ENCODE measurements around the gene CHERP.
A peak's percentile ranks its signal among the peaks of the same experiment; 100 is the strongest.

The CHERP gene

GRCh38 chr19:16519230-16519687 lies 23.0 kb downstream of the CHERP start:
- Histone ChIP-seq H3K4me2 (ENCODE audit: low read length) (no peak overlapping the region), H3K4me3 (ENCODE audit: low read depth, low read length, poor library complexity, severe bottlenecking) (no peak overlapping the region), H3K9me2 (ENCODE audit: low read depth, low read length) (no peaks in the 10 kb centered on the region), H3K9ac (ENCODE audit: low read length) (no peak overlapping the region), H3F3A (ENCODE audit: insufficient read depth, low read length) (no peaks in the 10 kb centered on the region), H3K79me2 (ENCODE audit: insufficient read depth, low read length) (no peaks in the 10 kb centered on the region), H3K27ac (ENCODE audit: low read depth, low read length, poor library complexity, severe bottlenecking) (no peak overlapping the region), H3K4me1 (ENCODE audit: insufficient read depth, low read length, severe bottlenecking) (no peaks in the 10 kb centered on the region), H2AFZ (ENCODE audit: low read length) (no peak overlapping the region), H3K9me3 (ENCODE audit: low read length) (no peaks in the 10 kb centered on the region), H3K27me3 (ENCODE audit: insufficient read depth, low read length) (no peaks in the 10 kb centered on the region), H3K36me3 (ENCODE audit: insufficient read depth, low read length) (peaks cover 84% of the 10 kb centered on the region), H4K20me1 (ENCODE audit: insufficient read depth, low read length) (no peaks in the 10 kb centered on the region)
- TF ChIP-seq, protein P1, sequence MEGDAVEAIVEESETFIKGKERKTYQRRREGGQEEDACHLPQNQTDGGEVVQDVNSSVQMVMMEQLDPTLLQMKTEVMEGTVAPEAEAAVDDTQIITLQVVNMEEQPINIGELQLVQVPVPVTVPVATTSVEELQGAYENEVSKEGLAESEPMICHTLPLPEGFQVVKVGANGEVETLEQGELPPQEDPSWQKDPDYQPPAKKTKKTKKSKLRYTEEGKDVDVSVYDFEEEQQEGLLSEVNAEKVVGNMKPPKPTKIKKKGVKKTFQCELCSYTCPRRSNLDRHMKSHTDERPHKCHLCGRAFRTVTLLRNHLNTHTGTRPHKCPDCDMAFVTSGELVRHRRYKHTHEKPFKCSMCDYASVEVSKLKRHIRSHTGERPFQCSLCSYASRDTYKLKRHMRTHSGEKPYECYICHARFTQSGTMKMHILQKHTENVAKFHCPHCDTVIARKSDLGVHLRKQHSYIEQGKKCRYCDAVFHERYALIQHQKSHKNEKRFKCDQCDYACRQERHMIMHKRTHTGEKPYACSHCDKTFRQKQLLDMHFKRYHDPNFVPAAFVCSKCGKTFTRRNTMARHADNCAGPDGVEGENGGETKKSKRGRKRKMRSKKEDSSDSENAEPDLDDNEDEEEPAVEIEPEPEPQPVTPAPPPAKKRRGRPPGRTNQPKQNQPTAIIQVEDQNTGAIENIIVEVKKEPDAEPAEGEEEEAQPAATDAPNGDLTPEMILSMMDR (IDR thresholded peaks at IDR 0.05; ENCODE audit: low read length): no peak
- TF ChIP-seq EZH2 (IDR thresholded peaks at IDR 0.05; ENCODE audit: borderline replicate concordance, low read length): no peak

DNA sequence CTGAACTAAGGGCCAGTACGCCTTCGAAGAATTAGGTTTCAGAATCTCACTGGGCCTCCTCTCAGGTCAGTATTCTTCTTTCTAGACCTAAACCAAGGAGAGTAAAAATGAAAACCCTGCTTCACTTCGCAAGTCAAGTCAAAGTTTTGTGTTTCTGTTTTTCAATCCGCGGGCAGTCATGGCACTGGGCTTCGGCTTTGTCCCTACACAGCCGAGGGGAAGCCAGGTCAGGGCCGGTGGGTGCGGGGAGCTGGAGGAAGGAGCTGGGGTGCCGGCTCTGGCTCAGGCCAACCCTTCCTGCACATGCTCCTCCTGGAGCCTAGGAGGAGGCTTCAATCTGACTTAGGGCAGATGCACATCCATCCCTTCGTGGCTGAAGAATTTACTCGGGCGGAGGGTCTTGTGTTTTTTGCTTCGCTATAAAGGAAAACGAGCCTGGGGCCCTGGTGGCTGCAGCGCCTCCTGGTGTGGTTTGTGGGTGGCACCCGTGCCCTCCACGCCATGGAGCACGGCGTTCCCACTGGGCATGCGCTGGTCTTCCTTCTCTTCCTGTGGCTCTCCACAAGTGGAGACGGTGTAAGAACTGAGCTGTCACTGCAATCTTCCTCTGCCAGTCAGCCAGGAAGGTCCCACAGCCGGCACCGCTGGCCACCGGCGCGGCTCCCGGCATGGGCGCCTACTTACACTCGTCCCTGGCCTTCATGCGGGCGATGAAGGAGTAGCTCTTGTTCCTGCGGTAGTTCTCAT lies 23.6 kb downstream of the CHERP start:
- no peak for TF ChIP-seq EZH2 (IDR thresholded peaks at IDR 0.05; ENCODE audit: borderline replicate concordance, low read length)
- TF ChIP-seq, protein P1 (IDR thresholded peaks at IDR 0.05; ENCODE audit: low read length): peak; percentile 27; the same call in 1 of the 2 replicates
- H2AFZ ChIP-seq (ENCODE audit: low read length): no peak overlapping the region
- no peak overlapping the region for H3K4me3 ChIP-seq (ENCODE audit: low read depth, low read length, poor library complexity, severe bottlenecking)
- H3K79me2 ChIP-seq (ENCODE audit: insufficient read depth, low read length): no peaks in the 10 kb centered on the region
- peaks cover 79% of the 10 kb centered on the region for H3K36me3 ChIP-seq (ENCODE audit: insufficient read depth, low read length)
- H3K27me3 ChIP-seq (ENCODE audit: insufficient read depth, low read length): no peaks in the 10 kb centered on the region
- no peak overlapping the region for H3K27ac ChIP-seq (ENCODE audit: low read depth, low read length, poor library complexity, severe bottlenecking)
- H3K9me2 ChIP-seq (ENCODE audit: low read depth, low read length): no peaks in the 10 kb centered on the region
- no peaks in the 10 kb centered on the region for H3K9me3 ChIP-seq (ENCODE audit: low read length)
- no peak overlapping the region for H3K4me2 ChIP-seq (ENCODE audit: low read length)
- H3K4me1 ChIP-seq (ENCODE audit: insufficient read depth, low read length, severe bottlenecking): no peaks in the 10 kb centered on the region
- H3K9ac ChIP-seq (ENCODE audit: low read length): no peak overlapping the region
- no peaks in the 10 kb centered on the region for H3F3A ChIP-seq (ENCODE audit: insufficient read depth, low read length)
- no peaks in the 10 kb centered on the region for H4K20me1 ChIP-seq (ENCODE audit: insufficient read depth, low read length)

- TF ChIP-seq, protein P1 (IDR thresholded peaks at IDR 0.05; ENCODE audit: low read length): no peak
- TF ChIP-seq EZH2 (IDR thresholded peaks at IDR 0.05; ENCODE audit: borderline replicate concordance, low read length): no peak
Measured at GRCh38 chr19:16518061-16518460, 24.2 kb downstream of the CHERP start.

More at GRCh38 chr19:16518061-16518460, 24.2 kb downstream of the CHERP start:
- no peaks in the 10 kb centered on the region for H3K27me3 ChIP-seq (ENCODE audit: insufficient read depth, low read length)
- H3K79me2 ChIP-seq (ENCODE audit: insufficient read depth, low read length): no peaks in the 10 kb centered on the region
- H2AFZ ChIP-seq (ENCODE audit: low read length): no peak overlapping the region
- no peak overlapping the region for H3K27ac ChIP-seq (ENCODE audit: low read depth, low read length, poor library complexity, severe bottlenecking)
- H3K4me2 ChIP-seq (ENCODE audit: low read length): no peak overlapping the region
- H3K9ac ChIP-seq (ENCODE audit: low read length): no peak overlapping the region
- no peaks in the 10 kb centered on the region for H3K4me1 ChIP-seq (ENCODE audit: insufficient read depth, low read length, severe bottlenecking)
- H3K9me3 ChIP-seq (ENCODE audit: low read length): no peaks in the 10 kb centered on the region
- H3K9me2 ChIP-seq (ENCODE audit: low read depth, low read length): no peaks in the 10 kb centered on the region
- H3K36me3 ChIP-seq (ENCODE audit: insufficient read depth, low read length): peaks cover 79% of the 10 kb centered on the region
- H3F3A ChIP-seq (ENCODE audit: insufficient read depth, low read length): no peaks in the 10 kb centered on the region
- H4K20me1 ChIP-seq (ENCODE audit: insufficient read depth, low read length): no peaks in the 10 kb centered on the region
- no peak overlapping the region for H3K4me3 ChIP-seq (ENCODE audit: low read depth, low read length, poor library complexity, severe bottlenecking)
